ENCODE data around the gene NCAM1. TPM values are rescaled to one million over a fixed set of nuclear protein-coding genes. Genes with fewer than 3 reads are reported as not detected.
A peak's percentile ranks its signal among the peaks of the same experiment; 100 is the strongest.

NCAM1 gene
- total and polyA plus RNA-seq, 5 experiments from 2014 or later, result 0.08 to 0.98 (median 0.60) TPM; not detected in 2

DNA sequence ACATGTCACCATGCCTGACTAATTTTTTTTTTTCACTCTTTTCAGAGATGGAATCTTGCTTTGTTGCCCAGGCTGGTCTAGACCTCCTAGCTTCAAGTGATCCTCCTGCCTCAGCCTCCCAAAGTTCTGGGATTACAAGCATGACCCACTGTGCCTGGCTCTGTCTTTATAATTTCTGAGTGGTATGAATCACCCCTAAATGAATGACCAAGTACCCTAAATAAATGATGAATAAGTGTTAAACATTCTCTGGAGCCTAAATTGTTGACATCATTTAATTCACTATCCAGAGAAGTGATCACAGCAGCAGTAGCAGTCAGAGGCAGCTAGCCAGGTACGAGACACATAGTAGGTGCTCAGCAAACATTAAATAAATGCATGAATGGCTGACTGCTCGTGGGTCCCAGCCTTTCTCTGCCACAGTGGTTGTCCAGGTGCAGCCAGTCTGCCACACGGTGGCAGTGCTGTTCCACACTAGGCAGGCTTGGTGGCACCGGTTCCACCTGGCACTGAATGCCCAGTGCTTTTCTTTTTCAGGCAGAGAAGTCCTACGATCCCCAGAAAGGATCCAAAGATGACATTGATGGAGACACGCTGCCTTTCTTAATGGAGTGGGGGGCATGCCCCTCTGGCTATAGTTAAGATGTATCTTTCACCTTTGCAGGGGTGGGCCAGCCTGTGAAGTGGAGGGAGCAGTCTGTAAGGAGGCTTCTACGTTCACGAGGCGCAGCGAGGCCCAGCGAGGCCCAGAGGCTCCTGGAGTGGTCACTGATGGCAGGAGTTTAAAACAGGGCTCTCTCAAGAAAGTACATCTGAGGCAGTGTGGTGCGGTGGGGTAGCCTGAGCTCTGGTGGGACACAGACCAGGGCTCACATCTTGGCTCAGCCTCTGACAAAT is 344.5 kb downstream of the NCAM1 start:
- no peaks in the 10 kb centered on the region for H3K36me3 Mint-ChIP-seq
- H3K4me3 Mint-ChIP-seq, result no peak overlapping the region
- ATAC-seq (peak; percentile 75 to 99), DNase-seq (peak; percentile 40 to 85 (median 59))
- H3K27me3 Mint-ChIP-seq, result peaks cover 0 to 15% (median 13%) of the 10 kb centered on the region in 5 donors
- H3K27ac Mint-ChIP-seq, result peak overlapping the region in 3 of 10 donors; percentile 76 to 86 (median 81)
- no peaks in the 10 kb centered on the region for H3K9me3 Mint-ChIP-seq
- H3K4me1 Mint-ChIP-seq, result no peaks in the 10 kb centered on the region
- POLR2A ChIA-PET, result no interaction called here

DNA sequence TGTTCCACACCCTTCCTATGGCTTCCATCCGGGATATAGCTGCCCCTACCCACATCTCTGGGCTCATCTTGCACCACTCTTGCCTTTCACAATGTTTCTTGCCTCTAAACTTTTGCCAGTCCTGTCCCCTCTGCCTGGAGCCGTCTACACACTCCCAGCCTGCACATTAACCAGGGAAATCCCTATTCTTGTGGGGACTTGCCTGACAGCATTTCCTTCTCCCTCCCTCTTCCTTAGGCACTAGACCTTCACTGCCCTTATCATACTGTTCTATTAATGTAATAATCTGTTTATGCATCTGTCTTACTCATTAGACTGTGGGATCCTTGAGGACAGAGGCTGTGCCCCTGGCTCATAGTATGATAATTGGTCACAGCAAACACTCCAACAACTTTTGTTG is 347.4 kb downstream of the NCAM1 start:
- Mint-ChIP-seq H3K27ac (no peak overlapping the region), H3K4me1 (peaks cover 5 to 11% (median 5%) of the 10 kb centered on the region in 4 donors), H3K9me3 (no peaks in the 10 kb centered on the region), H3K4me3 (no peak overlapping the region), H3K27me3 (peaks cover 0 to 4% (median 0%) of the 10 kb centered on the region in 5 donors), H3K36me3 (no peaks in the 10 kb centered on the region)
- DNase-seq, result no peak
- ATAC-seq, result no peak
- POLR2A ChIA-PET, result no interaction called here

DNA sequence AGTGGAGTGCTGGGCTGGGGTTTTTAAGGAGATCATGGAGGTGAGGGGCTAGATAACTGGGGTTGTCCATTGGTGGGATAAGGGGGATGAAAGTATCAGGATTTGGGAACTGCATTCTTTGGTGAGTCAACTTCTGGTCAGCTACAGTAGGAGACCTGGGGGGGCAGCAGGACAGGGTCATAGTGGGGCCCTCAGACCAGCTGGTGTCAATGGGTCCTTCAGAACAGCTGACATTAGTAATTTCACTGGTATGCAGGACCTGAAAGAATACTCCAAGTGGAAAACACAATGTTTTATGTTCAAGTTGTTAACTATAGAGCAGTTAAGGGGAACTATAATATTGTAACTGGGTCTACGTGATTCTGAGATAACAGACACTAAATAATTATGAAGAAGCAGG is 350.3 kb downstream of the NCAM1 start:
- no peak for ATAC-seq
- Mint-ChIP-seq H3K9me3 (no peaks in the 10 kb centered on the region), H3K36me3 (peaks cover 0 to under 1% (median 0%) of the 10 kb centered on the region in 3 donors), H3K4me1 (peaks cover 14 to 29% (median 24%) of the 10 kb centered on the region in 4 donors), H3K4me3 (no peak overlapping the region), H3K27me3 (peaks cover 0 to 2% (median 0%) of the 10 kb centered on the region in 5 donors), H3K27ac (peak overlapping the region in 4 of 10 donors; percentile 25 to 66 (median 57))
- POLR2A ChIA-PET, result no interaction called here
- no peak for DNase-seq

DNA sequence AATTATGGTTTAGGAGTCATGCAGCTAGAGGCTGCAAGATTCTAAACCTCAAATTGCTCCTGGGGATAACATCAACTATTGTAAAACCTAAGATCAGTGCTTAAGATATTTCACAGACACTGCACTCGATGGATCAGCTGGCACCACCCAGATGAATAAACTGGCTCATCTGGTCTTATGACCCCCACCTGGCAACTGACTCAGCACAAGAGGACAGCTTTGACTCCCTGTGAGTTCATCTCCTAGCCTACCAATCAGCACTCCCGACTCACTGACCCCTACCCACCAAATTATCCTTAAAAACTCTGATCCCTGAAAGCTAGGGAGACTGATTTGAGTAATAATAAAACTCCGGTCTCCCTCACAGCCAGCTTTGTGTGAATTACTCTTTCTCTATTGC is 352.4 kb downstream of the NCAM1 start:
- no peak for DNase-seq
- Mint-ChIP-seq H3K36me3 (peaks cover 4 to 17% (median 17%) of the 10 kb centered on the region in 3 donors), H3K27ac (peak overlapping the region; percentile 58 to 96 (median 86)), H3K27me3 (peaks cover 0 to 2% (median 0%) of the 10 kb centered on the region in 5 donors), H3K4me3 (peak overlapping the region; percentile 74 to 91 (median 87)), H3K9me3 (no peaks in the 10 kb centered on the region), H3K4me1 (peaks cover 20 to 41% (median 27%) of the 10 kb centered on the region in 4 donors)
- POLR2A ChIA-PET, result interaction anchor here (1.1 to 1.4 kb wide), 3 partner anchors 9 to 1387 kb away, joined by 3 to 4 read pairs (median 3); partner anchors contain the start of genes SDHD and TIMM8B
- ATAC-seq, result no peak

DNA sequence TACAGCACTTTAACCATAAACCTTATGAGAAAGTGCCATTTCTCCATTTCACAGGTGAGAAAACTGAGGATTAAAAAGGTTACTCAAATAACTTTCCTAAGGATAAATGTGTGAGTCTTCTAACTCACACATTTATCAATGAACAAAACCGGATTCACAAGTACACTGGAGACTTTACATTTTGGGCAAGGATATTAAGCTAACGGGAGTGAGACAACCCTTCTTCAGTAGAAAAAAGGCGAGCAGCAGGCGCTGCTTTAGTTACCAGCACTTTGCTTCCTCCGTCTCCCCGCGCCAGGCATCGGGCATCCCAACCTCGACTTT is 352.8 kb downstream of the NCAM1 start:
- H3K9me3 Mint-ChIP-seq, result no peaks in the 10 kb centered on the region
- peaks cover 5 to 21% (median 21%) of the 10 kb centered on the region in 3 donors for H3K36me3 Mint-ChIP-seq
- peak overlapping the region; percentile 68 to 96 (median 86) for H3K27ac Mint-ChIP-seq
- ATAC-seq (no peak), DNase-seq (no peak)
- peaks cover 22 to 41% (median 27%) of the 10 kb centered on the region in 4 donors for H3K4me1 Mint-ChIP-seq
- H3K4me3 Mint-ChIP-seq, result peak overlapping the region; percentile 74 to 91 (median 87)
- H3K27me3 Mint-ChIP-seq, result peaks cover 0 to 2% (median 0%) of the 10 kb centered on the region in 5 donors
- POLR2A ChIA-PET, result interaction anchor here (0.6 to 1.4 kb wide), 5 partner anchors 9 to 1387 kb away, joined by 3 to 5 read pairs (median 3); partner anchors contain the start of genes SDHD and TIMM8B

DNA sequence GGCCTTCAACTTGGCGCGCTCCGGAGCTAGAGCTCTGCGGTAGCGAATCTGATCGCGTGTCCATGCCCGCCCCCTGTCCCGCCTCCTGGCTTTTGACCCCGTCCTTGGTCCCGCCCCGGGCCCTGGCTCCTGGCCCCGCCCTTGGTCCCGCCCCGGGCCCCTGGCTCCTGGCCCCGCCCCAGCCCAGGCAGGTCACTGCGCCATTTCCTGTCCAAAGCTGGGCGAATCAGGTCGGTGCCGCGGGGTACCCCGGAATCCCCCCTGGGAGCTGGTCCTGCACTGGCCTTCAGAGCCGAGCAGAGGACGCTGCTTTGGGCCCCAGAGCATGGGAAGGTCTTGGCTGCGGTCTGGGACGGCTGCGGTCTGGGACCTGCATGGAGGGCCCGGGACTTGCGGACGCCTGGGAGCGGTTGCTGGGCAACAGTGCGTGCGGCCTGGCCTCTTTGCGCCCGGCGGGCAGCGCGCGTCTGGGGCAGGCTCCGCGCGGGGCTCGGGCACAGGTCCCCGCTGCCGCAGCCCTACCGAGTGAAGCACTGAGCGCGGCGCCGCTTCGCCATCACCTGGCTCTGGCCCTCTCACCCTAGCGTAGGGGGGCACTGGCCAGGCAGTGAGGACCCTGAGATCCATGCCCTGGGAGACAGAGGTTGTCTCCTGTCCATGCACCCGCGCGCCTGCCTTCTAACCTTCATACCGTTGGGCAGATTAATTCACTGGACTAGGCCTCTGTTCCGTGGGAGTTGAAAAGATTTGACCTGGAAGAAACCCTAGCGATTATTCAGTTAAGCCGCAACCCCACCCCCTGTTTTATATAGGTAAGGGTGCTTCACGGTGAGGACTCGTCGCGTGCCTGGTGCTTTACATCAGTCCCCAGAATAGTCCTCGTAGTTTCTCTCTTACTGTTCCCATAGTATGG is 353.4 kb downstream of the NCAM1 start, which contains the start of gene TTC12:
TSS of gene TTC12 (plus strand) at position 195 of the 913 bp plus-strand sequence. CDS start 1,675 bp downstream, outside the sequence.
- Mint-ChIP-seq H3K4me1 (peaks cover 24 to 41% (median 27%) of the 10 kb centered on the region in 4 donors), H3K27me3 (peaks cover 0 to 2% (median 0%) of the 10 kb centered on the region in 5 donors), H3K4me3 (peak within 1 kb of the TSS; percentile 74 to 91 (median 87)), H3K9me3 (no peaks in the 10 kb centered on the region), H3K36me3 (peaks cover 5 to 28% (median 24%) of the 10 kb centered on the region in 3 donors), H3K27ac (peak within 1 kb of the TSS; percentile 84 to 96 (median 92))
- DNase-seq (peak; percentile 78 to 95 (median 86)), ATAC-seq (peak; percentile 91 to 93)
- POLR2A ChIA-PET, result interaction anchor here (0.6 to 1.4 kb wide), 5 partner anchors 8 to 1388 kb away, joined by 3 to 5 read pairs (median 3); partner anchors contain the start of genes SDHD and TIMM8B

DNA sequence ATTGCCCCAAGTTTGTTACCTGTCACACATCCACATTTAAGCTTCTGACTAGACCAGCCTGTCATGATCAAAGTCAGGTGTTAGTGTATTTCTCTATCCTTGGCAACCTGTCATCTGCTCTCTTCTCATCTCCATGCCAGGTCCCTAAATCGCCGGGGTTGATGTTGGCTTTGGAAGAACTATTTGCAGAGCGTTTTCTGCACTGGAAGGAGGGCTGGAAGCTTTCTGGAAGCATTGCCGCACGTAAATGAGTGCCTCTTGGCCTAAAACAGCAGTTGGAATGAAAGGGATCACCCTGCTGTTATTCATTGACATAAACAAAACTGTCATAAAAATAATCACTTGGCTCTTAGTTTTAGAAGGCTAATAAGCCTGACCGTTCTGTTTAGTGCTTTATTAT is 354.6 kb downstream of the NCAM1 start:
- peaks cover 0 to 2% (median 0%) of the 10 kb centered on the region in 5 donors for H3K27me3 Mint-ChIP-seq
- peak in 2 of 10 donors; percentile 2 to 5 for DNase-seq
- H3K4me1 Mint-ChIP-seq, result peaks cover 24 to 41% (median 27%) of the 10 kb centered on the region in 4 donors
- H3K9me3 Mint-ChIP-seq, result no peaks in the 10 kb centered on the region
- POLR2A ChIA-PET, result no interaction called here
- ATAC-seq, result no peak
- peaks cover 5 to 30% (median 24%) of the 10 kb centered on the region in 3 donors for H3K36me3 Mint-ChIP-seq
- peak overlapping the region; percentile 84 to 96 (median 92) for H3K27ac Mint-ChIP-seq
- H3K4me3 Mint-ChIP-seq, result peak overlapping the region; percentile 74 to 91 (median 87)

DNA sequence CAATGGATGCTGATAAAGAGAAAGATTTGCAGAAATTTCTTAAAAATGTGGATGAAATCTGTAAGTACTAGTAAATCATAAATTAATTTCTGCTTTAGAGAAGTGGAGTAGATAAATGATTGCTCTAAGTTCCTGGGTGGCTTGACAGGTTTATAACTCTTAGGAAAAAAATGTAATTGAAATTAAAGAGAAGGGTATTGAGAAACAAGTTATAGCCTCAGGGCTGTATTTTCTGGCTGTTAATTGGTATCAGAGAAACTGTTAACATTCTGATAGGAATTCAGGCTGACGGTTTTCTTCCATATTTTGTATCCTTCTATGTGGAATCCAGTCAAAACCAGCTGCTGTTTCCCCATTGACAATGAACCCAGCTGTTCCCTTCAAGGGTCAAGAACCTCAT is 355.0 kb downstream of the NCAM1 start:
- Mint-ChIP-seq H3K4me3 (peak overlapping the region in 3 of 10 donors; percentile 19 to 88 (median 87)), H3K36me3 (peaks cover 5 to 30% (median 26%) of the 10 kb centered on the region in 3 donors), H3K27ac (peak overlapping the region in 8 of 10 donors; percentile 13 to 96 (median 76)), H3K9me3 (no peaks in the 10 kb centered on the region), H3K27me3 (peaks cover 0 to 2% (median 0%) of the 10 kb centered on the region in 5 donors), H3K4me1 (peaks cover 22 to 41% (median 27%) of the 10 kb centered on the region in 4 donors)
- POLR2A ChIA-PET, result interaction anchor here (1.6 kb wide), 1 partner anchor 19 kb away, joined by 3 read pairs; no protein-coding TSS in a partner anchor
- no peak for ATAC-seq
- DNase-seq, result no peak

DNA sequence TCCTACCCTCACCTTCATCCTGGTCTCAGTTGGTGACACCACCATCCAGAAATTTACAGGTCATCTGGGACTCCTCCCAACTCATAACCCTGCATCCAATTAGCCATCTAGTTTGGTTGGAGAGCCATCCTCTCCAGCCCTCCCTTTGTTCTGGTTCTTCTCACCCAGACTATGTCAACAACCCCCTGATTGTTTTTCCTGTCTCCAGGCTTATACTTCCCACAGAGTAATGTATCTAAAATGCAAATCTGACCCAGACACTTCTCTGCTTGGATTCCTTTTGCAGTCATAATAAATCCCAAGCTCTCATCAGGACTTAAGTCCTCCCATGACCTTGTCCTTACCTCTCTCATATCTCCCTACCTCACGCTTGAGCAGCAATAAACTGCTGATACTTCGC is 356.1 kb downstream of the NCAM1 start:
- POLR2A ChIA-PET, result interaction anchor here (1.6 kb wide), 1 partner anchor 18 kb away, joined by 3 read pairs; no protein-coding TSS in a partner anchor
- Mint-ChIP-seq H3K4me1 (peaks cover 21 to 41% (median 32%) of the 10 kb centered on the region in 4 donors), H3K36me3 (peaks cover 5 to 33% (median 26%) of the 10 kb centered on the region in 3 donors), H3K27ac (peak overlapping the region in 5 of 10 donors; percentile 1 to 11 (median 4)), H3K4me3 (peak overlapping the region in 1 of 10 donors; percentile 22), H3K9me3 (no peaks in the 10 kb centered on the region), H3K27me3 (no peaks in the 10 kb centered on the region)
- ATAC-seq (no peak), DNase-seq (no peak)

DNA sequence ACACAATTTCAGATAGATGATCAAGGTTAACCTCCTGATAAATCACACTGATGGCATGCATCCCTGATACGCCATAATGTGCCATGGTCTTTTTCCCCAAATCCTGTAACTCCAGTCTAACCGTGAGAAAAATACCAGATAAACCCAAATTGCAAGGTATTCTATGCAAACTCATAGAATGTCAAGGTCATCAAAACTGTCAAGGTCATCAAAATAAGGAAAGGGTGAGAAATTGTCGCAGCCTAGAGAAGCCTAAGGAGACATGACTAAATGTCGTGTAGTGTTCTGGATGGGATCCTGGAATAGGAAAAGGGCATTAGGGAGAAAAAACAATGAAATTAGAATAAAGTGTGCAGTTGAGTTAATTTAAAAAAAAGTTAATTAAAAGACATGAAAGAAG is 357.9 kb downstream of the NCAM1 start:
- peaks cover 5 to 47% (median 30%) of the 10 kb centered on the region in 3 donors for H3K36me3 Mint-ChIP-seq
- POLR2A ChIA-PET, result no interaction called here
- no peaks in the 10 kb centered on the region for H3K27me3 Mint-ChIP-seq
- DNase-seq (no peak), ATAC-seq (no peak)
- H3K4me1 Mint-ChIP-seq, result peaks cover 18 to 34% (median 26%) of the 10 kb centered on the region in 4 donors
- H3K4me3 Mint-ChIP-seq, result no peak overlapping the region
- H3K9me3 Mint-ChIP-seq, result no peaks in the 10 kb centered on the region
- H3K27ac Mint-ChIP-seq, result no peak overlapping the region

DNA sequence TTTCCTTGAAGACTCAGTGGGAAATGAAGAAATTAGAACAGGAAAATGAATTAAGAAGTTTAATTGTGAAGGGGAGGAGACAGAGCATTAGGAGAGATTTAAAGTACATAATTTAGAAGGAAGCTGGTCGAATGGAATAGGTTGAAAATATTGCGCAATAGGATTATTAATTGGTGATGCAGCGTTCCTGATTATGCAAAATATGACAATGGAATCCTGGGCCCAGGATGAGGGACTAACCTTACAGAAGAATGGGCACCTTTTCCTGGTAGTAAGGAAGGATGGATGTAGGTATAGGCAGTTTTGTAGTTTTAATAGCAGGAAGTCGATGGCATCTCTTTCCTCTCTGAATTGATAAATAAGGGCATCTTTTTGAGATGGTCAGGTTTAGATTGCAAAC is 360.9 kb downstream of the NCAM1 start:
- Mint-ChIP-seq H3K36me3 (peaks cover 5 to 68% (median 36%) of the 10 kb centered on the region in 3 donors), H3K9me3 (no peaks in the 10 kb centered on the region)
- no peak for DNase-seq

DNA sequence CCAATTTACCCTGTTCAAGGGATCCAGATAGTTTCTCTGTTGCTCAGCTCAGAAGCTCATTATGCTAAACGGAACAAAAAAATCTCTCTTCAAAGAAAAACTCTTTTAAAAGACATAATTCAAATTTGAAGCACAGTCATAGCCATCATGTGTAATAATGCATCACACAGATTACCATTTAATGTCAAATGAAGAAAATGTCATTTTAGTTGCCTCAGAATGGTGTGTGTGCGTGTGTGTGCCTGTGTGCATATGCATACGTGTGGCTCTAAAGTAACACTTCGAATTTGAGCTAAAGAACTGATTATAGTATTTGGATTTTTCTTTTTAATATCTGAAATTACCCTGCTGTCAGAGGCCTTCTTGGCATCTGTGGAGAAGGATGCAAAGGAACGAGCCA is 363.0 kb downstream of the NCAM1 start:
- no peak for ATAC-seq
- H3K4me1 Mint-ChIP-seq, result peaks cover 6 to 14% (median 8%) of the 10 kb centered on the region in 4 donors
- peaks cover 0 to 70% (median 25%) of the 10 kb centered on the region in 3 donors for H3K36me3 Mint-ChIP-seq
- no peaks in the 10 kb centered on the region for H3K9me3 Mint-ChIP-seq
- POLR2A ChIA-PET, result no interaction called here
- no peak overlapping the region for H3K4me3 Mint-ChIP-seq
- no peak for DNase-seq
- no peak overlapping the region for H3K27ac Mint-ChIP-seq
- no peaks in the 10 kb centered on the region for H3K27me3 Mint-ChIP-seq

More for the DNA sequence above, 360.9 kb downstream of the NCAM1 start:
- Mint-ChIP-seq H3K4me3 (no peak overlapping the region), H3K27ac (peak overlapping the region in 1 of 10 donors; percentile 38), H3K4me1 (peaks cover 10 to 21% (median 13%) of the 10 kb centered on the region in 4 donors), H3K27me3 (no peaks in the 10 kb centered on the region)
- POLR2A ChIA-PET, result no interaction called here
- no peak for ATAC-seq

All from naive thymus-derived CD8-positive, alpha-beta T cell (primary cell).